ENCODE data around the gene TM4SF4. TPM values are rescaled to one million over a fixed set of nuclear protein-coding genes. Genes with fewer than 3 reads are reported as not detected.

Gene TM4SF4
- total RNA-seq, 6 experiments from 2014 or later = 210 to 473 (median 316) TPM

DNA sequence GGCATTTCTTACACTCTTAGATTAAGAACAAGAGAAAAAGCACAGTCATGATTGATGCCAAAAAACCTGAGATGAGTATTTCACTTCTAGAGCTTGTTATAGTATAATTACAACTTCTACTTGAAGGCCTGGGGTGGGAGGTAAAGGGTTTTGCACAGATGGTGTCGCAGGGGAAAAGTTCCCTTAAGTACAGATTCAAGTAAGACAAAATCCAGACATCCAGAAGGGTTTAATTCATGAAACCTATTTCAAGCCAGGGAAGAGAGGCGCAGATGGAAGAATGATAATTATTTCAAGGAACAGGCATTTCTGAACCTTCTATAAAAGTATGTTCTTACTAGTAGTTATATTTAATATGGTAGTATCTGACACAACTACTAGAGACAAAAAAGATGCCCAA is 70.6 kb downstream of the TM4SF4 start:
- ATAC-seq (no peak), DNase-seq (no peak)
- no peak overlapping the region for H3K4me3 ChIP-seq
- peaks cover 0 to 11% (median 3%) of the 10 kb centered on the region in 4 donors for H3K4me1 ChIP-seq
- H3K27ac ChIP-seq = no peak overlapping the region
- TF ChIP-seq, protein P1, sequence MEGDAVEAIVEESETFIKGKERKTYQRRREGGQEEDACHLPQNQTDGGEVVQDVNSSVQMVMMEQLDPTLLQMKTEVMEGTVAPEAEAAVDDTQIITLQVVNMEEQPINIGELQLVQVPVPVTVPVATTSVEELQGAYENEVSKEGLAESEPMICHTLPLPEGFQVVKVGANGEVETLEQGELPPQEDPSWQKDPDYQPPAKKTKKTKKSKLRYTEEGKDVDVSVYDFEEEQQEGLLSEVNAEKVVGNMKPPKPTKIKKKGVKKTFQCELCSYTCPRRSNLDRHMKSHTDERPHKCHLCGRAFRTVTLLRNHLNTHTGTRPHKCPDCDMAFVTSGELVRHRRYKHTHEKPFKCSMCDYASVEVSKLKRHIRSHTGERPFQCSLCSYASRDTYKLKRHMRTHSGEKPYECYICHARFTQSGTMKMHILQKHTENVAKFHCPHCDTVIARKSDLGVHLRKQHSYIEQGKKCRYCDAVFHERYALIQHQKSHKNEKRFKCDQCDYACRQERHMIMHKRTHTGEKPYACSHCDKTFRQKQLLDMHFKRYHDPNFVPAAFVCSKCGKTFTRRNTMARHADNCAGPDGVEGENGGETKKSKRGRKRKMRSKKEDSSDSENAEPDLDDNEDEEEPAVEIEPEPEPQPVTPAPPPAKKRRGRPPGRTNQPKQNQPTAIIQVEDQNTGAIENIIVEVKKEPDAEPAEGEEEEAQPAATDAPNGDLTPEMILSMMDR (IDR thresholded peaks at IDR 0.05) = no peak
- TF ChIP-seq POLR2A (IDR thresholded peaks at IDR 0.05) = no peak
- H3K36me3 ChIP-seq = no peaks in the 10 kb centered on the region
- no peaks in the 10 kb centered on the region for H3K9me3 ChIP-seq
- 93% methylated on average over 1 of the region's 2 CpGs for WGBS (ENCODE audit: insufficient coverage, low coverage, low lambda C conversion rate, missing lambda C conversion rate)
- intact Hi-C loops (cut with DNase I) = no loop called here
- no peaks in the 10 kb centered on the region for H3K27me3 ChIP-seq

DNA sequence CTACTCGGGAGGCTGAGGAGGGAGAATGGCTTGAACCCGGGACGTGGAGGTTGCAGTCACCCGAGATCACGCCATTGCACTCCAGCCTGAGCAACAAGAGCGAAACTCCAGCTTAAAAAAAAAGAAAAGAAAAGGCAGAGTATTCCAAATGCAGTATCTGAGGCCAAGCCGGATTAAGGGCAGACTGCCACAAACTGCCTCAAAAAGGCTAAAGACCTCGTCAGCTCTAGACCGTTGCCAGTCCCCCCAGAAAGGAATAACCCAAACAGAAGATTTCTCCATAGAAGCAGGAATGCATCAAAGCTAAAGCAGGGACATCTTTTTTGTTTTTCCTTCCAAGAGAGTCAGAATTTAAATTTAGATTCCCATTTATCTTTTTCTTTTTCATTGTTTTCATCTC is 72.9 kb downstream of the TM4SF4 start:
- TF ChIP-seq, protein P1 (IDR thresholded peaks at IDR 0.05) = no peak
- no peak for TF ChIP-seq POLR2A (IDR thresholded peaks at IDR 0.05)
- intact Hi-C loops (cut with DNase I) = no loop called here
- ATAC-seq (peak; percentile 57 to 83 (median 79)), DNase-seq (peak in 2 of 3 donors; percentile 68 to 82)
- peak overlapping the region in 2 of 3 donors; percentile 6 to 27 for H3K4me3 ChIP-seq
- WGBS (ENCODE audit: insufficient coverage, low coverage, low lambda C conversion rate, missing lambda C conversion rate) = 20% methylated on average over 9 of the region's 9 CpGs
- no peaks in the 10 kb centered on the region for H3K9me3 ChIP-seq
- H3K27me3 ChIP-seq = no peaks in the 10 kb centered on the region
- no peaks in the 10 kb centered on the region for H3K36me3 ChIP-seq
- peaks cover 0 to 11% (median 3%) of the 10 kb centered on the region in 4 donors for H3K4me1 ChIP-seq
- H3K27ac ChIP-seq = peak overlapping the region in 2 of 3 donors; percentile 59 to 71

DNA sequence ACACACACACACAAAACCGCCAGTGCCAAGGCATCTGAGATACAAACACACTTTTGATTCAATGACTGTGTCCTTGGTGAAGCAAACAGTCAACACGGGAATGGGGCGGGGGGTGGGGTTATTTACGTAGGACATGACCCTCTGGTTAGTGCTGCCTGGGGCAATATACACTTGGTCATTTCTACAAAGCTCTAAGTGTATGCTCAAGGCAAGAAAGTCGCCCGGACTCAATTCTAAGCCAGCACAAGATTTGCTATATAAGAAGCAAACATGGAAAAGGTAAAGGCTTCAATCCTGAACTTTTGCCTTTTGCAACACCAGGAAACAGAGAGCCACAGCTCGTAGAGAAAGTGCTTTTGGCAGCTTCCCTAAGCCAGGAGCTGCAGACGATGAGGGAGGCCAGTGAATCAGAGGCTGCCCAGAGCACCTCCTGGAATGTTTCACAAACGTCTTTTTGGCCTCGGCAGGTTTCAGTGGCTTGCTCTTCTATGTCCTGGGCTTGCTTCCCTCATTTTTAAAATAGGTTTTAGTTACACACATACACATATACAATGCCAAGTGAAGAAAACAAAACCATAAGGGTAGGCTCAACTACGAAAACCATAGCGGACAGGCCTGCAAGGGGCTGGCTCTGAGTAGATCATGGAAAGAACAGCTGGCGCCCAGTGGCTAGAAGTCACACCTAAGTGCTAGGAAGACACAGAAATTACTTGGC is 73.6 kb downstream of the TM4SF4 start:
- ATAC-seq = peak; percentile 87 to 90 (median 90)
- no peak for TF ChIP-seq POLR2A (IDR thresholded peaks at IDR 0.05)
- TF ChIP-seq, protein P1 (IDR thresholded peaks at IDR 0.05) = no peak
- Histone ChIP-seq H3K36me3 (no peaks in the 10 kb centered on the region), H3K4me1 (peaks cover 0 to 11% (median 3%) of the 10 kb centered on the region in 4 donors), H3K27ac (peak overlapping the region; percentile 15 to 71 (median 59)), H3K4me3 (peak overlapping the region in 1 of 3 donors; percentile 6), H3K27me3 (no peaks in the 10 kb centered on the region), H3K9me3 (no peaks in the 10 kb centered on the region)
- peak in 2 of 3 donors; percentile 47 to 66 for DNase-seq
- intact Hi-C loops (cut with DNase I) = no loop called here
- WGBS (ENCODE audit: insufficient coverage, low coverage, low lambda C conversion rate, missing lambda C conversion rate) = 19% methylated on average over 11 of the region's 13 CpGs

- Histone ChIP-seq H3K9me3 (no peaks in the 10 kb centered on the region), H3K27me3 (no peaks in the 10 kb centered on the region), H3K4me1 (peaks cover 0 to 14% (median 4%) of the 10 kb centered on the region in 4 donors), H3K4me3 (no peak overlapping the region), H3K36me3 (no peaks in the 10 kb centered on the region), H3K27ac (peak overlapping the region; percentile 15 to 71 (median 59))
- 100% methylated on average over 3 of the region's 4 CpGs for WGBS (ENCODE audit: insufficient coverage, low coverage, low lambda C conversion rate, missing lambda C conversion rate)
- TF ChIP-seq, protein P1 (IDR thresholded peaks at IDR 0.05) = no peak
- TF ChIP-seq POLR2A (IDR thresholded peaks at IDR 0.05) = no peak
- no peak for DNase-seq
- intact Hi-C loops (cut with DNase I) = no loop called here
- no peak for ATAC-seq
Measured at GRCh38 chr3:149548669-149549065, 74.2 kb downstream of the TM4SF4 start.
